Caco-2 (cell line): ENCODE results near the gene GRB14. TPM values are rescaled to one million over a fixed set of nuclear protein-coding genes. Genes with fewer than 3 reads are reported as not detected.
"Not testable (repeated sequence)": the region's sequence is repeated elsewhere in the genome, so short reads cannot be mapped to it uniquely, and the experiment has no call there.

ENCODE experiments used
- BruUV-seq: library from RNA; stranded (reverse); fragments of 400-500 nt; replicated peaks from 2 replicates; lab custom pipeline; 2021; lab: Mats Ljungman, UMichigan
- CTCF ChIA-PET: fragments of 300-600 bp; sonication (Branson Sonifier 250); formaldehyde crosslinking; loops from one replicate; lab custom pipeline; 2022; ENCODE audit warnings: antibody characterized with exemption; lab: Charles Lee
- POLR2A ChIA-PET: fragments of 300-600 bp; sonication (Branson Sonifier 250); formaldehyde crosslinking; loops from one replicate; lab custom pipeline; 2022; ENCODE audit warnings: antibody characterized with exemption; lab: Charles Lee
- DNase-seq, 2 experiments: peaks; one replicate each; pipeline versions ENCODE4 v3.0.0 to v3.0.0-alpha.2; 2020 to 2022
- H3K27me3 ChIP-seq: replicated peaks from 2 replicates; pipeline ENCODE4 v1.6.0; 2011; ENCODE audit warnings: low read length; ENCODE audit not compliant: control insufficient read depth, insufficient read depth
- H3K36me3 ChIP-seq: 2 replicates; pipeline ENCODE4 v1.5.1; 2011; ENCODE audit warnings: low read length; ENCODE audit not compliant: control insufficient read depth, insufficient read depth
- H3K4me1 ChIP-seq: fragments of 250-450 bp; sonication (Bioruptor Pico); 2 replicates; pipeline ENCODE4 v1.5.1; 2020; ENCODE audit warnings: mild to moderate bottlenecking
- H3K4me3 ChIP-seq: 2 replicates; pipeline ENCODE4 v1.5.1; 2011; ENCODE audit warnings: low read depth, mild to moderate bottlenecking, control low read depth, low read length
- H3K9me3 ChIP-seq: fragments of 250-450 bp; sonication (Bioruptor Pico); 2 replicates; pipeline ENCODE4 v1.5.1; 2020; ENCODE audit warnings: mild to moderate bottlenecking, moderate library complexity
- H3K27ac Mint-ChIP-seq: one replicate; pipeline ENCODE4 v1.8.0; 2022; ENCODE audit warnings: mixed read lengths; ENCODE audit not compliant: unreplicated experiment
- H3K27me3 Mint-ChIP-seq: one replicate; pipeline ENCODE4 v1.8.0; 2022; ENCODE audit warnings: mixed read lengths; ENCODE audit not compliant: insufficient read depth, unreplicated experiment
- H3K36me3 Mint-ChIP-seq: one replicate; pipeline ENCODE4 v1.8.0; 2022; ENCODE audit warnings: mild to moderate bottlenecking, mixed read lengths; ENCODE audit not compliant: insufficient read depth, unreplicated experiment
- H3K4me1 Mint-ChIP-seq: one replicate; pipeline ENCODE4 v1.8.0; 2022; ENCODE audit warnings: low read depth, mixed read lengths; ENCODE audit not compliant: unreplicated experiment
- H3K4me3 Mint-ChIP-seq: one replicate; pipeline ENCODE4 v1.8.0; 2022; ENCODE audit warnings: mild to moderate bottlenecking, moderate library complexity, mixed read lengths; ENCODE audit not compliant: unreplicated experiment
- H3K9me3 Mint-ChIP-seq: one replicate; pipeline ENCODE4 v1.8.0; 2022; ENCODE audit warnings: mixed read lengths; ENCODE audit not compliant: unreplicated experiment
- intact Hi-C: fragments of 100-400 bp; cut with micrococcal nuclease; formaldehyde crosslinking; loops from one replicate; pipeline ENCODE4 v1.10.0; 2022; ENCODE audit not compliant: unreplicated experiment
- total RNA-seq: library from RNA; stranded (reverse); gene quantifications from 2 replicates; pipeline ENCODE4 v1.2.3, GENCODE V29; 2022
- TF ChIP-seq, protein P1 (sequence below), 2 experiments: fragments of 200-600 bp in 1 of 2; IDR thresholded peaks; 1 replicate in 1 of 2; 2 replicates in 1 of 2; pipeline versions ENCODE4 v1.5.1 to v1.8.0; 2011 to 2022; ENCODE audit warnings: antibody characterized with exemption in 1 of 2, control low read depth in 1 of 2, inconsistent platforms in 1 of 2, low read depth in 1 of 2, low read length in 1 of 2, mild to moderate bottlenecking in 1 of 2, moderate library complexity in 1 of 2; ENCODE audit not compliant: insufficient read depth in 1 of 2, severe bottlenecking in 1 of 2, unreplicated experiment in 1 of 2

The GRB14 gene
- total RNA-seq, 1 experiment from 2014 or later, result 12.7 TPM

DNA sequence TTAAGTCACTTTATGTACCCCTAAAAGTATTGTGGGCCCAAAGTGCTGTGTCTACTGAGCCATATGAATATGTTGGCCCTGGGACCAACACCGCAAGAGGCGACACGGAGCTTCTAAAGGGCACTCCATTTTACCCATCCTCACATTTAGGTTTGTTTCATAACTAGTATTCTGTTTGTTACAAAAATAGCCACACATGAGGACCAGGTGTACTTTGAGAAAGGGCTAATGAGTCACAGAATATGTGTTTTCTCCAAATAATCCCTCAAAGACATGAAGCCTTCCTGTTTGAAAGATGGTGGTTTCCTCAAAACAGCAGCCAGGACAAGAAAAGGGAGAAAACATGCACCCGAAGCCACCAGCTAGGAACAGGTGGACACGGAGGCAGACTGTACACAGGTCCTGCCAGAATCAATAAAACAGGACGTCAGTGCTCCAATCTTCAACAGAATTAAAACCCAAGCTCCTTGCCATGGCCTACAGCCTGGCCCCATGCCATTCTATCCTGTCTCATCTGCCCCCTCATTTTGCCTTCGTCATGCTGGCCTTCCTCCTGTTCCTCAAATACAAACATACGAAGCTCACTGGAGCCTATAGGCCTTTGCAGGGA, 21.8 kb upstream of the GRB14 start:
- Histone ChIP-seq H3K36me3 (no peaks in the 10 kb centered on the region), H3K4me1 (no peaks in the 10 kb centered on the region), H3K27me3 (no peaks in the 10 kb centered on the region), H3K9me3 (no peaks in the 10 kb centered on the region; the same call in 1 of the 2 replicates), H3K4me3 (no peak overlapping the region)
- BruUV-seq, result no TSS peak
- no peak overlapping the region for H3K4me3 Mint-ChIP-seq
- CTCF ChIA-PET, result no interaction called here
- no peaks in the 10 kb centered on the region for H3K4me1 Mint-ChIP-seq
- no peak overlapping the region for H3K27ac Mint-ChIP-seq
- H3K27me3 Mint-ChIP-seq, result no peaks in the 10 kb centered on the region
- peaks cover 8% of the 10 kb centered on the region for H3K9me3 Mint-ChIP-seq
- TF ChIP-seq, protein P1, sequence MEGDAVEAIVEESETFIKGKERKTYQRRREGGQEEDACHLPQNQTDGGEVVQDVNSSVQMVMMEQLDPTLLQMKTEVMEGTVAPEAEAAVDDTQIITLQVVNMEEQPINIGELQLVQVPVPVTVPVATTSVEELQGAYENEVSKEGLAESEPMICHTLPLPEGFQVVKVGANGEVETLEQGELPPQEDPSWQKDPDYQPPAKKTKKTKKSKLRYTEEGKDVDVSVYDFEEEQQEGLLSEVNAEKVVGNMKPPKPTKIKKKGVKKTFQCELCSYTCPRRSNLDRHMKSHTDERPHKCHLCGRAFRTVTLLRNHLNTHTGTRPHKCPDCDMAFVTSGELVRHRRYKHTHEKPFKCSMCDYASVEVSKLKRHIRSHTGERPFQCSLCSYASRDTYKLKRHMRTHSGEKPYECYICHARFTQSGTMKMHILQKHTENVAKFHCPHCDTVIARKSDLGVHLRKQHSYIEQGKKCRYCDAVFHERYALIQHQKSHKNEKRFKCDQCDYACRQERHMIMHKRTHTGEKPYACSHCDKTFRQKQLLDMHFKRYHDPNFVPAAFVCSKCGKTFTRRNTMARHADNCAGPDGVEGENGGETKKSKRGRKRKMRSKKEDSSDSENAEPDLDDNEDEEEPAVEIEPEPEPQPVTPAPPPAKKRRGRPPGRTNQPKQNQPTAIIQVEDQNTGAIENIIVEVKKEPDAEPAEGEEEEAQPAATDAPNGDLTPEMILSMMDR (IDR thresholded peaks at IDR 0.05; ENCODE audit: insufficient read depth in 1 of 2, low read depth in 1 of 2, low read length in 1 of 2, severe bottlenecking in 1 of 2, unreplicated experiment in 1 of 2), result no peak
- DNase-seq, result no peak
- no peaks in the 10 kb centered on the region for H3K36me3 Mint-ChIP-seq
- POLR2A ChIA-PET, result no interaction called here
- intact Hi-C loops, result no loop called here

DNA sequence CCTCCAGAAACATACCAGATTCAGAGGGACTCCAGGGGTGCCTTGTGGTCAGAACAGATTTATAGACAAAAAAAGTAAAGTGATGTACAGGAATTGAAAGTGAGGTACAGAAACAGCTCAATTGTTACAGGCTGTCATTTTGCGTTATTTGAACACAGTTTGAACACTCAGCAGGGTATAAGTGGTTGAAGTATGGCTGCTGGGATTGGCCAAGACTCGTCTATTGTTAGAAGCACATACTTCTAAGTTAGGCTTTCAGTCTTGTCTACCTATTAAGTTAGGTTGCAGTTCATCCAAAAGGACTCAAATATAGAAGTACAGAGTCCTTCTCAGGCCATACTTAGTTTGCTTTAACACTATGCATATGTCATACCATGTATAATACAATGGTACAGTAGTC, 21.0 kb upstream of the GRB14 start:
- no peak overlapping the region for H3K4me3 ChIP-seq
- no TSS peak for BruUV-seq
- no peak for DNase-seq
- ChIA-PET POLR2A (no interaction called here), CTCF (no interaction called here)
- H3K4me3 Mint-ChIP-seq, result no peak overlapping the region
- H3K36me3 ChIP-seq, result no peaks in the 10 kb centered on the region
- H3K27ac Mint-ChIP-seq, result no peak overlapping the region
- intact Hi-C loops, result no loop called here
- no peaks in the 10 kb centered on the region for H3K9me3 ChIP-seq
- peaks cover under 1% of the 10 kb centered on the region for H3K9me3 Mint-ChIP-seq
- H3K27me3 ChIP-seq, result no peaks in the 10 kb centered on the region
- H3K4me1 Mint-ChIP-seq, result no peaks in the 10 kb centered on the region
- TF ChIP-seq, protein P1 (IDR thresholded peaks at IDR 0.05; ENCODE audit: insufficient read depth in 1 of 2, low read depth in 1 of 2, low read length in 1 of 2, severe bottlenecking in 1 of 2, unreplicated experiment in 1 of 2), result no peak
- H3K27me3 Mint-ChIP-seq, result no peaks in the 10 kb centered on the region
- no peaks in the 10 kb centered on the region for H3K4me1 ChIP-seq
- H3K36me3 Mint-ChIP-seq, result no peaks in the 10 kb centered on the region

DNA sequence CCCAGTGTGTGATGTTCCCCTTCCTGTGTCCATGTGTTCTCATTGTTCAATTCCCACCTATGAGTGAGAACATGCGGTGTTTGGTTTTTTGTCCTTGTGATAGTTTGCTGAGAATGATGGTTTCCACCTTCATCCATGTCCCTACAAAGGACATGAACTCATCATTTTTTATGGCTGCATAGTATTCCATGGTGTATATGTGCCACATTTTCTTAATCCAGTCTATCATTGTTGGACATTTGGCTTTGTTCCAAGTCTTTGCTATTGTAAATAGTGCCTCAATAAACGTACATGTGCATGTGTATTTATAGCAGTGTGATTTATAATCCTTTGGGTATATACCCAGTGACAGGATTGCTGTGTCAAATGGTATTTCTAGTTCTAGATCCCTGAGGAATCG, 7.0 kb upstream of the GRB14 start:
- H3K4me1 Mint-ChIP-seq, H3K27me3 Mint-ChIP-seq, intact Hi-C loops, H3K4me3 Mint-ChIP-seq, H3K36me3 Mint-ChIP-seq, H3K4me3 ChIP-seq, CTCF ChIA-PET, DNase-seq, POLR2A ChIA-PET, BruUV-seq, H3K27ac Mint-ChIP-seq, H3K9me3 ChIP-seq, H3K9me3 Mint-ChIP-seq, H3K27me3 ChIP-seq, H3K4me1 ChIP-seq, H3K36me3 ChIP-seq: not testable (repeated sequence)
